ENCODE measurements around the gene TPPP3. TPM values are rescaled to one million over a fixed set of nuclear protein-coding genes. Genes with fewer than 3 reads are reported as not detected.

The TPPP3 gene
- total RNA-seq, 1 donor from 2014 or later, result not detected

DNA sequence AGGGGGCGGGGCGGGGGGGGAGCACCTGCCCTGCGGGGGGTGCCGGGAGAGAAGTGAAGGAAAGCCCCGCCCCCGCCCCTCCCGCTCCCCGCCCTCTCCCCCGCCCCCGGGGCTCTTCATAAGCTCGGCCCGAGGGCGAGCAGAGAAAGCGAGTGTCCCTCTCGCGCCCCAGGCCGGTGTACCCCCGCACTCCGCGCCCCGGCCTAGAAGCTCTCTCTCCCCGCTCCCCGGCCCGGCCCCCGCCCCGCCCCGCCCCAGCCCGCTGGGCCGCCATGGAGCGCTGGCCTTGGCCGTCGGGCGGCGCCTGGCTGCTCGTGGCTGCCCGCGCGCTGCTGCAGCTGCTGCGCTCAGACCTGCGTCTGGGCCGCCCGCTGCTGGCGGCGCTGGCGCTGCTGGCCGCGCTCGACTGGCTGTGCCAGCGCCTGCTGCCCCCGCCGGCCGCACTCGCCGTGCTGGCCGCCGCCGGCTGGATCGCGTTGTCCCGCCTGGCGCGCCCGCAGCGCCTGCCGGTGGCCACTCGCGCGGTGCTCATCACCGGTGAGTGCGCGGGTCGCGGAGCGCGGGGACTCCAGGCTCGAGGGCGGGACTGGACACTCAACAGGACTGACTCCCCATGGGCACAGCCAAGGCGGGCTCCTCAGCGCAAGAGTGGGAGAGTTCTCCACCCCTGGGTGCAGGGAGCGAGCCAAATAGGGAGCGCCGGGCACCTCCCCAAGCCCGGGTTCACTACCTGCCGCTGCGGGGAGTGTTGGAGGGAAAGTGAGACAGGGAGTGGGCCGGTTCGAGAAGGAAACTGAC is 37.9 kb upstream of the TPPP3 start, which contains the start of gene HSD11B2:
Gene HSD11B2, plus strand, starts transcription at position 145 of the 798 bp plus-strand sequence. Its CDS starts 128 bp downstream, at position 273.
- H3K4me3 ChIP-seq (ENCODE audit: low read depth, low read length), result peak within 1 kb of the TSS; percentile 46
- no peak for DNase-seq (ENCODE audit: low read depth)
- TF ChIP-seq, protein P1, sequence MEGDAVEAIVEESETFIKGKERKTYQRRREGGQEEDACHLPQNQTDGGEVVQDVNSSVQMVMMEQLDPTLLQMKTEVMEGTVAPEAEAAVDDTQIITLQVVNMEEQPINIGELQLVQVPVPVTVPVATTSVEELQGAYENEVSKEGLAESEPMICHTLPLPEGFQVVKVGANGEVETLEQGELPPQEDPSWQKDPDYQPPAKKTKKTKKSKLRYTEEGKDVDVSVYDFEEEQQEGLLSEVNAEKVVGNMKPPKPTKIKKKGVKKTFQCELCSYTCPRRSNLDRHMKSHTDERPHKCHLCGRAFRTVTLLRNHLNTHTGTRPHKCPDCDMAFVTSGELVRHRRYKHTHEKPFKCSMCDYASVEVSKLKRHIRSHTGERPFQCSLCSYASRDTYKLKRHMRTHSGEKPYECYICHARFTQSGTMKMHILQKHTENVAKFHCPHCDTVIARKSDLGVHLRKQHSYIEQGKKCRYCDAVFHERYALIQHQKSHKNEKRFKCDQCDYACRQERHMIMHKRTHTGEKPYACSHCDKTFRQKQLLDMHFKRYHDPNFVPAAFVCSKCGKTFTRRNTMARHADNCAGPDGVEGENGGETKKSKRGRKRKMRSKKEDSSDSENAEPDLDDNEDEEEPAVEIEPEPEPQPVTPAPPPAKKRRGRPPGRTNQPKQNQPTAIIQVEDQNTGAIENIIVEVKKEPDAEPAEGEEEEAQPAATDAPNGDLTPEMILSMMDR (conservative IDR thresholded peaks at IDR 0.05; ENCODE audit: low read depth, low read length), result no peak

DNA sequence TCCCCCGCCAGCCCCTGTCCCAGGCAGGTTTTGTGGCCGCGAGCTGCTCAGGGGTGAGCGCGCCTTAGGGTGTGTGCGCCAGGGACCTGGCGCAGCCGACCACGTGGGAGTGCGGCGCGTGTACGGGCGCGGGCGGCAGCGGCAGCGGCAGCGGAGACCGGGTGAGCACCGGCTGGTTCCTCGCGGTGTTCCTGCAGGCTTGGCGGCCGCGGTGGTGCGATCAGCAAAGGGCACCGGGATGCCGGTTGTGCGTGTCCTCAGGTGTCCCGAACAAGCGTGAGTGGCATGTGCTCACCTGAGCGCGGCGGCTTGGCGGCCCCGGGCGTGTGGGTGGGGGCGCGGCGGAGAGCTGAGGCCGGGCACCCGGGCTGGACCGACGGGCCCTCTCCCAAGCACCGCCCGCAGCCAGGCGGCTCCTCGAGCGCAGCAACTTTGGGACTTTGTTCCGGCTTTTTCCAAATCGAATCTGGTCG is 37.2 kb upstream of the TPPP3 start:
- TF ChIP-seq, protein P1 (conservative IDR thresholded peaks at IDR 0.05; ENCODE audit: low read depth, low read length), result no peak
- H3K4me3 ChIP-seq (ENCODE audit: low read depth, low read length), result peak overlapping the region; percentile 46
- DNase-seq (ENCODE audit: low read depth), result no peak

DNA sequence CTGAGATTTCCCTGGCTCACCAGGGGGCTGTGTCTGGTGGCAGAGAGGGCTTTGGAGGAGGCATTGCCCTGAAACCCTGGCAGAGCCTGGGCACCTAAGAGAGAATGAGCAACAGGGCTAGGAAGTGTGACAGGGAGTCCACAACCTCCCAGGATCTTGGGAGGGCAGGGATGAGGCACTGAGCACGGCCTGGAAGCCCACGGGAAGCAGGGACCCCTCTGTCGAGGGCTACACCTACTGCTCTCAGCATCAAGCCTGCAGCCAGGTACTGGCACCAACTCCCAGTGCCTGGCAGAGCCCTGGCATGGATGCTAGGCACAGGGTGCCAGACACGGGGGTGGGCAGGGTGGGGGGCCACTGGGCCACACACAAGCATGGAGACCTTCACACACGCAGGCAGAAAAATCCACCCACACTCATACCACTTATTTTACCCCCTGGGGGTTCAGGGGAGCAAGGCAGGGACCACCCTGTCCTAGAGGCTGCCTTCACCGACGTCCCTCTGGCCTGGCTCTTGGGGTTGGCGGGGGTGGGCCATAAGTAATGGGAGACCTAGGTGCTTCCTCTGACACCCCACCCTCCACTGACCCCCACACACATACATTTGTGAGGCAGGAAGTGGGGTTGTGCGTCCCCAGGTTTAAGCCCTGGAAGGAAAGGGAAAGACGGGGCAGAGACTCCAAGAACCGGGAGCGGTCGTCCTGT is 36.7 kb upstream of the TPPP3 start:
- TF ChIP-seq, protein P1 (conservative IDR thresholded peaks at IDR 0.05; ENCODE audit: low read depth, low read length), result no peak
- no peak for DNase-seq (ENCODE audit: low read depth)
- peak overlapping the region; percentile 46 for H3K4me3 ChIP-seq (ENCODE audit: low read depth, low read length)

DNA sequence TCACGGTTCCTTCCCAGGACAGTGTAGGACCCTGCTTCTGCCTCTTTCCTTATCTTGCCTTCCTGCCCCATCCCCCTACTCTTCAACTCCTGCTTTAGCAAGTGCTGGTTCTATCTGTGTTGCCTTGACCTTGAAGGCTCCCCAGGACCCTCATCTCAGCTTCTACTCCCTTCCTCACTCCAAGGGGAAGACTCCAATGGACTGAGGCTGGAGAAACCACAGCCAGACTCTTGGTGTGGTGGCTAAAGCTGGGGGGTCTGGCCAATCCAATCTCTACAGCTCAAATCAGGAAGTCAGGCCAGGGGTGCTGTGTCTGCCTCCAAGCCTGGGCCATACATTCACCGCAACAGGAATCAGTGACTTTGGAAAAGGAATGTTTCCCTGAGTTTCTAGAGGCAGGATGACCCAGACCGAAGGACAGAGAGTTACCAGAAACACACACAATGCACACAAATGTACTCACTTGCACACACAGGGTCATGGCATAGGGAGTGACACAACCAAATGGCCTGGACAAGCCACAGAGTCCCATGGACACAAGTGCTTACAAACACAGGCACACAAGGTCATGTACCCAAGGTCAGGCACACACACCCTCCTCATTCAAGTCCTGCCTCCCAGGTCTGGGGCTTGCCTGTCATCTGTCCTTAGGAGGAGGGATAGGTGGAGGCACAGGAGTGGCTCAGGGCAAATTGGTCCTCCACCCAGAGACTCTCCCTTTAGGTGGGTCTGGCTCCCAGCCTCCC is 35.9 kb upstream of the TPPP3 start:
- no peak overlapping the region for H3K4me3 ChIP-seq (ENCODE audit: low read depth, low read length)
- TF ChIP-seq, protein P1 (conservative IDR thresholded peaks at IDR 0.05; ENCODE audit: low read depth, low read length), result no peak
- no peak for DNase-seq (ENCODE audit: low read depth)

DNA sequence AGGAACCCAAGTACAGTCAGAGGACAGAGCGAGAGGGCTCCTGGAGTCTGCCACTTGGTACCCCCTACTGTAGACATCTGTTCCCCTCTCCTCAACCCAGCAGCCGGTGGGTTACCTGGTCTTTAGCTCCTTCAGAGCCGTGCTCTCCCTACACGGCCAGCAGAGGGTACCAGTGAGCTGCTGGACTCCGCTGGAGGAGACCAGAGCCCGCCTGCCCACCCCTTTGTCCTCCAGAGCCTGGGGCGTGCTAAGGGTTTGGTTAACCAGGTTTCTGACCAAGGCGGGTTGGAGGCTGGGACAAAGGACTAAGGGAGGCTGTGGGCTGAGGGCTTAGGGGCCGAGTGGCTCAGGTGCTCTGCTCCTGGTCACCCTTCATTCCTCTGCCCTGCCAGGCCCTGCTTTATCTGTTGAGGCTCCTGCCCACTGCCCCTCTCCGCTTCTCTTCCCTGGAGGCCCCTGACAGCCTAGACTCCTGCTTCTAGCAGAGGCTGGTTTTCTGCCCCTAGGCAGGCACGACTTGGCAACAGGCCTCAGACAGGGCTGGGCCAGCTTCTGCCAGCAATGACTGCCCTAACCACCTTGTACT is 34.9 kb upstream of the TPPP3 start:
- no peak overlapping the region for H3K4me3 ChIP-seq (ENCODE audit: low read depth, low read length)
- DNase-seq (ENCODE audit: low read depth), result no peak
- TF ChIP-seq, protein P1 (conservative IDR thresholded peaks at IDR 0.05; ENCODE audit: low read depth, low read length), result peak; percentile 98

DNA sequence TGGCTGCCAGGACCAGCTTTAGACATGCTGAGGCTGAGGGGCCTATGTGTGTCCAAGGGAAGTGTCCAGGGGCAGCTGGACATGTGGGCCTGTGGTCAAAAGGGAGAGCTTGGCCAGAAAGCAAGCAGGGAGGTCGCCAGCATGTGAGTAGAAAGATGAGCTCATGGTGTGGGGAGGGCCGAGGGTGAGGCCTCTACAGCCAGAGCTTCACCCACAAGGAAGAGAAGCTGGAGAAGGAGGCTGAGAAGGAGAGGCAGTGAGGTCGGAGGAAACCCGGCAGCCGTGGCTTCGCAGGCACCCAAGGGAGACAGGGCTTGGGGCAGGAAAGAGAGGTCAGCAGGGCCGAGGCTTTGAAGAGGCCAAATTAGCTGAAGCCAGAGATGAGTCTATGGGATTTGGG is 33.7 kb upstream of the TPPP3 start:
- TF ChIP-seq, protein P1 (conservative IDR thresholded peaks at IDR 0.05; ENCODE audit: low read depth, low read length), result no peak
- no peak overlapping the region for H3K4me3 ChIP-seq (ENCODE audit: low read depth, low read length)
- no peak for DNase-seq (ENCODE audit: low read depth)
